Frontal cortex (tissue), 4 donors: Measurements from ENCODE around the gene TTLL5. TPM values are rescaled to one million over a fixed set of nuclear protein-coding genes. Genes with fewer than 3 reads are reported as not detected.

Experiments
- DNase-seq, 2 donors: peaks; one replicate each; pipeline ENCODE4 v3.0.0; 2012; ENCODE audit warnings: low spot score in 2 of 2
- FAIRE-seq: peaks from 2 replicates; lab custom pipeline; 2012; peaks lifted over from hg19 to GRCh38; lab: Jason Lieb, UNC
- total RNA-seq: library from RNA; depleted of rRNA; stranded (reverse); fragments of >200 nt; gene quantifications from one replicate; pipeline ENCODE4 v1.2.3, GENCODE V29; 2014
- donor health status: control.
- donor health status: control.
- donor health status: control.

TTLL5 gene
- total RNA-seq, 1 donor from 2014 or later, result 35.1 TPM

DNA sequence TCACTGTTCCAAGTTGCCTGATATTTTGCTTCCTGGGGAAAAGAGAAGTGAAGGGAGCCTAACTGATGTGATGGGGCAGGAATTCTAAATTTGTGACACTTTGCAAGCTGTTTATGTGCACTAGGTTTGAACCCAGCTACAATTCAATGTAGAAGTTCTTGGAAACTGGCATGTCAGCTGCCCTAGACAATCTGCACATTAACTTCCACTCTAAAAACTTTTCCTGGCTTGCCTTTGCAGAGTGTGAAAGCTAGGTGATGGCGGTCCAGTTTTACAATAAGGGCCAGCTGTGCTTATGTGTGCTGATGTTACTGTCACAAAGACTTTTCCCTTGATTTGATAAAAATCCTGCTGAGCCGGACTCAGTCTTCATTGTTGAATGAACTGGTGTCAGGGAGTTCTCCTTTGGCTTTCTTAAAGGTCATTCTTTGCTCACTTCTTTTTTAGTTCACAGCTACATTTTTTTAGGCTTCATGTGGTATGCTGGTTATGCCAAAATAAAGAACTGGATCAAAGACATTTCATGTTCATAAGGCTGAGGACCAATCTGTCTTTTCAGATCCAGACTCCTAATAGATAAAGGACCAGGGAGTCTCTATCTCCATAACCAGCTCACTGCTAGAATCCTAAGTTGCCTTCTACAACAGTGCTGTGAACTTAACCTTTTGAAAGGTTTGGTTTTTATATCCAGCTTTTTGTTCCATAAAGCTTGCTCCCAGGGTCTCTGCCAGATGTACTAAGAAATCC is 187.3 kb downstream of the TTLL5 start:
- no peak for FAIRE-seq

DNA sequence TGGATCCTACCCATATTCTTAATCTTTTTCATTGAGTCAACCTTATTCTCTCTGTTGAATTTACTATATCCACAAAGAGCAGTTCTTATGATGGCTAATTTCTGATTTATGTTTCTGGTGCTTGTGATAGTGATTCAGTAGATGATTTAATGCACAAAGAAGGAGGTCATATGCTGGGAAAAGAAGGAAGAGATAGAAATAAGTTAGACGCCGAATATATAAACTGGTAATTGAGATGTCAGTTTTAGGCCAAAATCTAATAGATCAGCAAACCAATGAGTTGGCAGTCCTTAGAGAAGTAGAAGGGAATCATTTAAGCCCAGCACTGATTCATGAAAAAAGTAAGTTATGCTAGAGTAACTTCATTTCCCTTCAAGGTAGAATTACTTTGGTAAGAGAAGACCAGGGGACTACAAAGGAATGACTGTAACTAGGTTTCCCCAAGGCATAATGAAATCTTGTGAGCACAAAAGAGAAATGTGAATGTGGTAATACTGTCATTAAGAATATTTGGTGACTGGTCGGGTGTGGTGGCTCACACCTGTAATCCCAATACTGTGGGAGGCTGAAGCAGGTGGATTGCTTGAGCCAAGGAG is 188.4 kb downstream of the TTLL5 start:
- FAIRE-seq, result no peak

More for the DNA sequence above, 187.3 kb downstream of the TTLL5 start:
- DNase-seq, result no peak

GRCh38 chr14:75851574-75851866 is 190.5 kb downstream of the TTLL5 start:
- DNase-seq (no peak), FAIRE-seq (no peak)

More for the DNA sequence above, 188.4 kb downstream of the TTLL5 start:
- DNase-seq, result no peak

GRCh38 chr14:75854111-75854799 is 193.2 kb downstream of the TTLL5 start:
- no peak for FAIRE-seq
- DNase-seq, result no peak

GRCh38 chr14:75857199-75857598 is 196.2 kb downstream of the TTLL5 start:
- FAIRE-seq (no peak), DNase-seq (no peak)

GRCh38 chr14:75858362-75858761 is 197.3 kb downstream of the TTLL5 start:
- no peak for FAIRE-seq

GRCh38 chr14:75859746-75860145 is 198.7 kb downstream of the TTLL5 start:
- FAIRE-seq, result no peak
- DNase-seq, result no peak

More at GRCh38 chr14:75858362-75858761, 197.3 kb downstream of the TTLL5 start:
- no peak for DNase-seq

GRCh38 chr14:75860561-75861160 is 199.6 kb downstream of the TTLL5 start:
- FAIRE-seq (no peak), DNase-seq (no peak)

DNA sequence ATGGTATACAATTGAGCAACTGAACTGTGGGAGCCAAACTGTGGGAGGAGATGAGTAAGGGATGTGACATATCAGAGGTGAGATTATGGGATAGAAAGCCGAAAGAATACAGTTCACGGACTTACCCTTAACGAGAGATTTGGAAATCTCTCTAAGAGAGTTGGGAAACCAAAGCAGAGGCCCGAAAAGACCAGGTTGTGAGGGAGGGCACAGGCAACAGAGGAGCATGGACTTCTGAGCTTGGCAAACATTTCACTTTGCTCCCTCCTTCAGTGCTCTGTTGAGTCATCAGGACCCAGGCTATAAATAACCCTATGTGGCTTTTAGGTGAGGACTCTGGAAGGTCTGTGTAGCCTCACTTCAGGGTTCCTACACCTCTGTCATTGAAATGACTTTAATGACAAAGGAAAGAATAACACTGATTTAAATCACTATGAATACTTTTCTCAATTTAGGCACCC is 200.1 kb downstream of the TTLL5 start:
- no peak for FAIRE-seq
- no peak for DNase-seq

GRCh38 chr14:75863221-75863620 is 202.2 kb downstream of the TTLL5 start:
- FAIRE-seq (no peak), DNase-seq (no peak)

DNA sequence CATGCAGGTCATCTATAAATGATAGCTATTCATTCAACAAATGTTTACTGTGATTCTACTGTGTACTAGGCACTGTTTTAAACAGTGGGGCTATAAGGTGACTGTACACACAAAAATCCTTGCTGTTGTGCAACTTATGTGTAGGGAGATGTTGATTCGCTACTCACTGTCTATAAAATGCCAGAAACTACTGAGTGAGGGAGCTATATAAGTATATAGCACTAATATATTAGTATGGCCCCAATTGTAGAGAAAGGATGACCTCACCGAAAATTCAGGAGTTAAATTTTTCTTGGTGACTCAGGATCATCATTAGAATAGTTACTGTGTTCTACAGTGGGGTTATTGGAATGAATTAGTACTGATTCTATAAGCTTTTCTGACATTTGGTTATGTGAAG is 203.3 kb downstream of the TTLL5 start:
- no peak for DNase-seq
- no peak for FAIRE-seq

GRCh38 chr14:75865531-75865930 is 204.5 kb downstream of the TTLL5 start:
- FAIRE-seq (no peak), DNase-seq (no peak)

DNA sequence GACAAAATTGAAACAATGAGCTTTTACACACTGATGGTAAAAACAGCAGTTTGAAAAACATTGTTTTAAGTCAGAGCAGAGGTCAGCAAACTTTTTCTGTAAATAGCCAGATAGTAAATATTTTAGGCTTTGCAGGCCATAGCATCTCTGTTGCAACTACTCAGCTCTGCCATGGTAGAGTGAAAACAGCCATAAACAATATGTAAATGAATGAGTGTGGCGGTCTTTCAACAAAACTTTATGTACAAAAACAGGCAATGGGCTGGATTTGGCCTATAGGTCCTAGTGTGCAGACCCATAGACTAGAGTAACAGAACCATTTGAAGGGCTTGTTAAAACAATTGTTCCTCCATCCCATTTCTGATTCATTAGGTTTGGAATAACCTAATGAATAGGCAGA is 205.9 kb downstream of the TTLL5 start:
- DNase-seq (no peak), FAIRE-seq (no peak)

DNA sequence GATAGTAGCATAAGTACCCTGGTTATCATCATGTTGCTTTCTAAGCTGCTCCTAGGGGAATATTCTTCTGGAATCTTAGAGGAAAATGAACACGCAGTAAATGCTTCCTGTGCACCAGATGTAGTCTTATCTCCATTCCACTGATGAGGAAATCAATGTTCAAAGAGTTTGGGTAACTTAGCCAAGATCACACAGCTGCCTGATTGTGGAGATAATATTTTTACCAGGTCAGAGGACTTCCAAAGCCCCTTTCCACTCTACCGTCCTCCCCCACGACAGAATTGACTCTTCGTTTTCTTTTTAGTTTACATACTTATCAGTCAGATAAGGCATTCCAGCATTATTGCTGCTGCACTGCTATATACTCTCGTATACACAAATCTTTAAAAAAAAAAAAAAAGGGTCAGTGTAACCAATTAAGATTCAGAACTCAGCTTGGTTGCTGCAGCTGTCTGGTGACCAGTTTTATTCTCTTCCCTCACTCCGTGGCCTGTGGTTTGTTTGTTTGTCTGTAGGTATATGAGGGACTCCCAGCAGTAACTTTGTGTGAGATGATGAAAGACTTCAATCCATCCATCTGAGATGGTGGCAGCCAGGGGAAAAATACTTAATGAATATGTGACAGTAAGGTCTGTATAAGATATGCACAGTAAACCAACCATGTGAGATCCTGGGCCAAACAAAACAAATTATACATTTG is 210.3 kb downstream of the TTLL5 start:
- FAIRE-seq, result no peak
- no peak for DNase-seq

DNA sequence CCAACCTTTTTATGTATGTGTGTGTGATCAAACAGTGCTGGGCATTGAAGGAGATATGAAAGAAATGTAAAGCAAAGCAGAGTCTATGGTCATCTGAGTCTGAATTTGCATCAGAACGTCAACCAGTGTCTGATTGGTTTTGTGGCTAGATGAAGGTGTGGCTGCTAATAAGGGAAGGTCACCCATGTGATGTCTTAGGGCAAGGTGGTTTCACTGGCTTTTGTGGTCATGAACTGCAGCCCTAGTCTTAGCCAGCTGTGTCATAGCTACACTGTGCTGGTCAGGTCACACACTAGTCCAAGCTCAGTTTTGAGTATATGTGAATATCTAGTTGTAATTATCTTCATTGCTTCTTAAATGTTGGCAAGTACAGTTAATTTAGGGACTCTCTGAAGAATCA is 214.9 kb downstream of the TTLL5 start:
- DNase-seq (no peak), FAIRE-seq (no peak)

DNA sequence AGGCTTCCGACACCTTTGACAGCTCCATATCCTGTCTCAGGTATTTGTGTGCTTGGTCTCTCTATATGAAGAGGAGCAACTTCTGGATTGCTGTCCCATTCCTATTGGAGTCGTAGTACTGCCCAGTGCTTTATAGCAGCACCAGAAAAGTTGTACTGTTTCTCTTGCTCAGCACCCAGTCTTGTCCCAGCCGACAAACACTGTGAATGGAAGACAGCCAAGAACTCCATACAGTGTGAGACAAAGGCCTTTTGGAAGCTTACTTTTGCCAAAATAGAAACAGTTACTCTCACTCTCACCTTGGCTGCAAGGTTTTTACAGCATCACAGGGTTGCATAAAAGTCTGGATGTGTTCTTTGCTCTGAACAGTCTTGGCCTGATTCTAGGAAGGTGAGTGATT is 215.5 kb downstream of the TTLL5 start:
- FAIRE-seq, result no peak
- DNase-seq, result no peak

DNA sequence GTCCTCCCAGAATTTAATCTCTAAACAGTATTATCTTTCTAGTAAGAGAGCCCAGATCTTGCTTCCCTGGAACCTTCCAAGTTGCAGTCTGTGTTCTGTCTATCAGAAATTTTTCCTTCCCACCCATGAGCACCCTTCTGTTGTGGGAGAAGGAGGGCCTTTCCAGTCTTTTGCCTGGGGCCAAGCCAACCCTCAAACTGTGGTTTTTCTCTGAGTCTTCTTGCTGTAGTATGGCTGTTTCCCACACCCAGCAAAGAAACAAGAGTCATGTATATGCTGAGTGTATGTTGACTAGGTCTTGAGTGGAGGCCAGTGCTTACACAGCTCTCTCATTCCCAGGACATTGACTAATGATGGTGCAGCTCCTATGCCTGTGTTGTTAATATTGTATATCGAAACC is 216.2 kb downstream of the TTLL5 start:
- no peak for DNase-seq
- no peak for FAIRE-seq

GRCh38 chr14:75877884-75878283 is 216.8 kb downstream of the TTLL5 start:
- DNase-seq (no peak), FAIRE-seq (no peak)

DNA sequence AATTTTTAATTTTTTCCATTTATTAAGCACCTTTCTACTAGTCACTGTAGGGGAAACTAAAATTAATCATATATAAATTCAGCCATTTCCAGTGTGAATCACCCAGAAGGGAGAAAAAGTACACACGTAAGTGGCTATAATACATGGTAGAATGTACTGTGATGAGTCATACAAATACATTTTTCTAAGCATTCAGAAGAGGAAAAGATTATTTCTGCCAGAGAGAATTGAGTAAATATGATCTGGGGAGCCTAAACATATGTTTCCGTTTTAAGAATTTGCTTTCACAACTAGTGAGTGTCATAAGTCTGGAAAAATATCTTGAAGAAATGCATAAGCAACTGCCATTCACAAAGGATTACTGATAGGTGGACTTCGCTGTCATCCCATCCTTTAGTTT is 218.0 kb downstream of the TTLL5 start:
- FAIRE-seq (no peak), DNase-seq (no peak)

DNA sequence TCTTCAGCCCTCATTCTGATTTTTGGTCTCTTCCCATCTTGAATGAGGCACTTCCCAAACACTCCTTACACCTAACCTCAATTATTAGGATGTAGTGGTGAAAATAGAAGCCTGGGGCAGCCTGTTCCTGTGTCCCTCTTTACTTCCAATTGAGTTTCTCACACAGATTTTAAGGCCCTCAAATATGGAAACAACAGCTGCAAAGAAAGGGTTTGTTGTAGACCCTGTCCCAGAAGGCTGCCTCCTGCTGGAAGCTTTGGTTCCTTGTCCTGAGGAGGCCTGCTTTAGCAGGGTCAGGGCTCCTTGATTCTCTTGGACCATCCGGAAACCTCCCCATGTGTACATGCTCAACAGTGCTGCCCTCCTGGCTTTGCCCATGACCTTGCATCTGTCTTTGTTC is 219.5 kb downstream of the TTLL5 start:
- DNase-seq, result no peak
- no peak for FAIRE-seq
